Activated CD8-positive, alpha-beta memory T cell treated with anti-CD3 and anti-CD28 coated beads for 36 hours (primary cell): ENCODE data around the gene MRPS25. TPM values are rescaled to one million over a fixed set of nuclear protein-coding genes. Genes with fewer than 3 reads are reported as not detected.

Experiments
- CTCF ChIA-PET: fragments of 350-600 bp; sonication (Branson Sonifier 250); formaldehyde crosslinking; loops from one replicate; lab custom pipeline; 2021; ENCODE audit warnings: antibody characterized with exemption; lab: Charles Lee
- POLR2A ChIA-PET: fragments of 350-600 bp; sonication (Branson Sonifier 250); formaldehyde crosslinking; loops from one replicate; lab custom pipeline; 2021; ENCODE audit warnings: antibody characterized with exemption; lab: Charles Lee
- total RNA-seq, 2 experiments: library from RNA; stranded (reverse); gene quantifications; one replicate each; pipeline ENCODE4 v1.2.3, GENCODE V29; 2021

The MRPS25 gene
- total RNA-seq: 10 to 100 TPM; 90.5 to 90.8 TPM

- CTCF ChIA-PET: interaction anchor here (0.6 to 1.5 kb wide), 4 partner anchors 14 to 36 kb away, joined by 3 to 5 read pairs (median 4); no protein-coding TSS in a partner anchor
- POLR2A ChIA-PET: interaction anchor here (0.6 to 1.8 kb wide), 7 partner anchors 10 to 118 kb away, joined by 3 to 11 read pairs (median 5); partner anchors contain the start of gene RBSN
Measured at GRCh38 chr3:15064835-15065549, at the start of gene MRPS25. Gene MRPS25 (minus strand): TSS chr3:15065315. CDS start chr3:15065194, 121 bp downstream.

DNA sequence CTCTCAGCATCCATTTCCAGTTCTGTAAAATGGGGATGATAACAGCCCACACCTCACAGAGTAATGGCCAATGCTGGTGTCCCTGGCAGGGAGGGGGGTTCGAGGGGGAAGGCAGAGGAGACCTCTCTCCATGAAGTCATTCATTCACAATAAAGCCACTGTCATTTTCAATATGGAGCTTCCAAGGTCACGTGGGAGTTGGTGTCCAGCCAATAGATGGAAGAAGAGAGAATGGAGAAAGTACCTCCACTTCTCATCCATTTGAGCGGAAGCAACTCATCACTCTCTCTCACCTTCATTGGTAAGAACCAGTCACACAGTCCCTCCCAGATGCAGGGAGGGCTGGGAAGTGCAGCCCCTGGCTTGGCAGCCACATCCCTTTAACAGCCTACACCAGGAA, 48.8 kb upstream of the MRPS25 start:
- CTCF ChIA-PET: no interaction called here
- POLR2A ChIA-PET: no interaction called here

DNA sequence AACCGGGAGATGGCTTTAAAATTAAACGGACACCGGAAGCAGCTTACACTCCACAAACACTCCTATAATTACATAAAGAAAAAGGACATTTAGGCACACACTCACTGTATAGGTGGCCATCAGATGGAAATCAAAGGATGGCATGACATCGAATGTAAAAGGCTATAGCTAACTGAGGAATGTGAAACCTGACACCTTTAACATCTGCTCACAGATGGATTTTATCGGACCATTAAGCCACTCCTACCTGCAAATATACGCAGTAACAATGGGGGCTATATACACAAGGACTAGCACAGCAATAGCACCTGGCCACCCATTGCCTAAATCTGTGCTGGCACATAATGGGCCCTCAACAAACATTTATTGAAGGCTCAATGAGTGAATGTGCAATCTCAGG, 48.4 kb upstream of the MRPS25 start:
- ChIA-PET POLR2A (no interaction called here), CTCF (no interaction called here)

- CTCF ChIA-PET: no interaction called here
Measured at GRCh38 chr3:15112011-15112410, 46.9 kb upstream of the MRPS25 start.

DNA sequence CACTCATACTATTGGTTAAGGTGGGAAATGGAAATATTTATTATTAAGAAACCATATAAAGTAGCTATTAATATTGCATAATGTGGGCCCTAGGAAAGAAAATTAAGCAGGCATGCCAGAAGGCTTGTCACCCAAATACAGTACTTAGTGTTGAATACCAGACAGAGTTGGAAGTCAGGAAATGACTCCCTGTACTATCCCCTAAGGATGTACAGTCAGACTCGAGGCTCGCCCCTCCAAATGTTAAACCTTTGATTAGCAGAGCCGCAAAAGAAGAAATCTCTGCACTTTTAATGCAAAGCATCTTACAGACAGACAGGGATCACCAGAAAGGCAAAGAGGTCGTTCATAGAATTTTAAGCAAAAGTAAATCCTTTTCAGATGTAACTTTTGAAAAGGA, 45.1 kb upstream of the MRPS25 start:
- CTCF ChIA-PET: interaction anchor here (3.3 kb wide), 1 partner anchor 8 kb away, joined by 24 read pairs; no protein-coding TSS in a partner anchor
- POLR2A ChIA-PET: no interaction called here

More at GRCh38 chr3:15112011-15112410, 46.9 kb upstream of the MRPS25 start:
- POLR2A ChIA-PET: no interaction called here

GRCh38 chr3:15108869-15109268, 43.8 kb upstream of the MRPS25 start:
- POLR2A ChIA-PET: no interaction called here
- CTCF ChIA-PET: interaction anchor here (0.8 to 3.3 kb wide), 16 partner anchors 9 to 361 kb away, joined by 3 to 24 read pairs (median 3); partner anchors contain the start of genes CAPN7 and RBSN

- POLR2A ChIA-PET: no interaction called here
- CTCF ChIA-PET: interaction anchor here (0.7 to 3.3 kb wide), 19 partner anchors 9 to 588 kb away, joined by 3 to 24 read pairs (median 3); partner anchors contain the start of genes CAPN7 and RBSN
Measured at GRCh38 chr3:15108082-15108545, 43.0 kb upstream of the MRPS25 start.

- ChIA-PET POLR2A (interaction anchor here (0.7 kb wide), 1 partner anchor 929 kb away, joined by 6 read pairs; the partner anchor contains the start of gene LSM3), CTCF (interaction anchor here (0.7 to 3.3 kb wide), 11 partner anchors 8 to 293 kb away, joined by 3 to 24 read pairs (median 4); partner anchors contain the start of gene RBSN)
Measured at GRCh38 chr3:15107075-15107947, 42.2 kb upstream of the MRPS25 start.

- ChIA-PET CTCF (interaction anchor here (1.7 kb wide), 1 partner anchor 16 kb away, joined by 4 read pairs; no protein-coding TSS in a partner anchor), POLR2A (no interaction called here)
Measured at GRCh38 chr3:15102836-15103235, 37.7 kb upstream of the MRPS25 start.

DNA sequence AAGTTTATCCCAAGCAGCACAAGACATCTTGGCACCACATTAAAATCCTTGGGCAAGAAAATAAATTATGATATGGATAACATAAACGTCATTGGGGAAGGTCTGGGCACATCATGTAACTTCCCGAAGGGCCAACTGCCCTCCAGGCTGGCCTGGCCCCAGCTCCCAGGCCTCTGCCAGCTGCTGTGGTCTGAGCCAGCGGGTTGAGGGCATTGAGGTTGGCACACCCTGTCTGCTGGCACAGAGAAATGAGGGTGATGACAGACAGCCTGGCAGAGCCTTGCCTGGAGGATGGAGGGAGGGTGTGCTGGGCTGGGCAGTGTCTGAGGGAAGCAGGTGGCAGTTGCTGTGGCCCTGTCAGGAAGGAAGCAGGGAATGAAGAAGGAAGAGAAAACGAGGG, 37.1 kb upstream of the MRPS25 start:
- POLR2A ChIA-PET: no interaction called here
- CTCF ChIA-PET: interaction anchor here (1.7 kb wide), 1 partner anchor 17 kb away, joined by 4 read pairs; no protein-coding TSS in a partner anchor

DNA sequence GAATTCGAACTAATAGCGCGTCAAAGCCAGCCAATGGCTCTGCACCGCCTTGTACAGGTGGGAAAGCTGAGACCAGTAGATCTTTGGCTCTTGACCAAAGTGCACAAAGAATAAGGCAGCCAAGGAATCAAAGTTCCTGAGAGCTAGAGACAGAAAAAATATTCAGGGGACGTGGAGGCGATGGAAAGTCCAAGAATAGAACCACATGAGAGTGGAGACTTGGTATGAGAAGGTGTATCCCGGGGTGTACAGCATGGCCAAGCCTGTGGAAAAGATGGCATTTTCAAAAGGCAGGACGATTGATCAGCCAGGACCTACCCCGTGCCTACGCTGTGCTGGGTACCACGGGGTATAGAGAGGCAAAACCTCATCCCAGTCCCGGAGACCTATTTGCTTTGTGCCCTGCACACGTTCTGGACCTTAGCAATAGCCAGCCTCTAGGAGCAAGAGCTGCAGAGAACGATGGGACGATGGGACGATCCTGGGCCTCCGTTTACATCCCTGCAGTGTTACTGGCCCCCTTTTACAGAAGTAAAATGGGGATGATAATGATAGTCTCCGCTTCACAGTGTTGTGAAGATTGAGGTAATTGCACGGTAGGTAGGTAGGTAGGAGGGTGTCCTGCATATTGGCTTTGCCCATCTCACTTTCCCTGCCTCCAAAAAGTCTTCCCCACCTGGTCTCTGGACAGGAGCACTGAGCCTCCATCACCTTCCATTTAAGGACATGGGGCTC, 34.4 kb upstream of the MRPS25 start:
- CTCF ChIA-PET: interaction anchor here (1.0 to 1.2 kb wide), 2 partner anchors 9 to 106 kb away, joined by 4 to 5 read pairs; partner anchors contain the start of gene CAPN7

DNA sequence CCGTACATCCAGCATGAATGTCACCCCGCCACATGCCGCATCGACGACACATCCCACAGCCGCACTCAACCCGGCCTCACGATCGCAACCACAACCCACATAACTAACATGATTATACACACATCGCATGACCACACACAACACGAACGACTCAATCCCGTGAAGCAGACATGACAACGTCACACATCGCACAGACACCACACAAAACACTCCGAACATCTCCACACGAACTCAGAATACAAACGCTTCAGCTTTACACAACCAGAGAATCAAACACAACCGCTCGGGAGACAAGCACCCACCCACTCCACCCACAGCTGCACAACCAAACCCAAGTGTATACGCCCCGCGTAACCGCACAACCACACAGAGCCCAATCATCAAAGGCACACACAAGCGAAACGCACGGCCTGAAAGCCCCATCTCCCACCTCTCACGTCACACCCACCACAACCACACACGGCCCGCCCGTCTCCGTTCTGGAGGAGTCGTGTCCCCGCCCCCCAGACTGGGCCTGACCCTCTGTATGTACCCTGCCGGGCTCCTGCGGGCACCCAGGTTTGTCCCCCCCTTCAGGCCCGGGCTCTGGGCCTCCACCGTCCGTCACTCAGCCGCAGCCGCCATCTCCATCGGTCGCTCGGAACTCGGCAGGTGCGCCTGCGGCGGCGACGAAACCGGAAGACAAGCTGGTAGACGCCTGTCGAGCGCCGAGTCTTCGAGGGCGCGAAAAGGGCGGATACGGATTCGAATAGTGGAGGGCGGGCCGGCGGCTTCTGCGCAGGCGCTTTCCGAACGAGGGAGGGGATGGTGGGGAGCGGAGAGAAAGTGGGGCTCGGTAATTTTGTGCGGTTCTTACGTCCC, 33.6 kb upstream of the MRPS25 start, which contains the start of gene RBSN:
Gene RBSN (minus strand): TSS at position 646 of the 861 bp plus-strand sequence. CDS start 3,028 bp downstream, outside the sequence.
- POLR2A ChIA-PET: interaction anchor here (0.5 to 1.5 kb wide), 11 partner anchors 34 to 1667 kb away, joined by 3 to 18 read pairs (median 4); partner anchors contain the start of genes CAPN7 and MRPS25
- CTCF ChIA-PET: interaction anchor here (1.0 to 1.6 kb wide), 5 partner anchors 9 to 152 kb away, joined by 4 to 7 read pairs (median 4); partner anchors contain the start of genes CAPN7 and MRPS25

More for the DNA sequence above, 34.4 kb upstream of the MRPS25 start:
- POLR2A ChIA-PET: interaction anchor here (0.6 to 1.0 kb wide), 8 partner anchors 28 to 1668 kb away, joined by 3 to 5 read pairs (median 4); partner anchors contain the start of genes CAPN7 and MRPS25

DNA sequence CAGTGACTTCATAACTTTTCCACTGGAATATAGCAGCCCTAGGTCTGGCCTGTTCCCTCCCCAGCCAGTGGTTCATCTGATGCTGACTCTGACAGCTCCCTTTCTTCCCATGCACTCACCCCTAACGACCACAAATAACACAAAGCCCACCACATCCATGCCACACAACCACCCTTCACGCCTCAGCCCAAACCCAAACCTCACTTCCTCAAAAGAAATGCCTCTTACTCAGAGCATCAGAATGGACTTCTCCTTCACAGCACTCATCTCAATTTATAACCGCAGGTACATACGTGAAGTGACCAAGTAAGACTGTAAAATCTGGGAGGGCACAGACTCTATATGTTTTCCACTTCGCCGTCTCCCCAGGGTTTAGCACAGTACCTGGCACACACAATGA, 32.8 kb upstream of the MRPS25 start:
- POLR2A ChIA-PET: interaction anchor here (0.5 to 1.5 kb wide), 5 partner anchors 10 to 504 kb away, joined by 3 to 18 read pairs (median 4); partner anchors contain the start of gene MRPS25

GRCh38 chr3:15096046-15096445, 30.9 kb upstream of the MRPS25 start:
- CTCF ChIA-PET: no interaction called here

More for the DNA sequence above, 32.8 kb upstream of the MRPS25 start:
- CTCF ChIA-PET: interaction anchor here (1.0 to 1.6 kb wide), 3 partner anchors 10 to 151 kb away, joined by 4 to 7 read pairs (median 4); partner anchors contain the start of gene MRPS25

GRCh38 chr3:15094187-15094875, 29.2 kb upstream of the MRPS25 start:
- ChIA-PET POLR2A (no interaction called here), CTCF (interaction anchor here (1.2 kb wide), 1 partner anchor 43 kb away, joined by 3 read pairs; no protein-coding TSS in a partner anchor)

More at GRCh38 chr3:15096046-15096445, 30.9 kb upstream of the MRPS25 start:
- POLR2A ChIA-PET: no interaction called here

DNA sequence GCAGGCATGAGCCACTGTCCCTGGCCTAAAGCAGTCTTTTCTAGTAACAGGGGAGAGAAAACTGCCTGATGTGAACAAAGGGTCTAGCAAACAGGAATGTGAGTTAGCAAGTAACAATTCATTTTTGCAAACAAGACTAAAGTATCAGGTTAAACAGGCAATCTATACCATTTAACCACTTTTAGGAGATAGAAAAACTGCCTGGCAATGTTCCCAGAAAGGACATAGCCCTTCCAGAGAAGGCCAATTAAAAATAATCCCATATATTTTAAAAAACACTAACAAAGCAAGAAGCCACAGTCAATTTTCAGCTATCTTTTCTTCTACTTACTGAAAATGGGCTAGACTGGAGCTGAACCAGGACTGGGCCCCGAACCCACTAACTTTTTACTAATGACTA, 27.6 kb upstream of the MRPS25 start:
- ChIA-PET POLR2A (no interaction called here), CTCF (no interaction called here)
